GM12878 (cell line): Measurements from ENCODE around the gene CTNNA3. TPM values are rescaled to one million over a fixed set of nuclear protein-coding genes. Genes with fewer than 3 reads are reported as not detected.

ENCODE experiments used
- ATAC-seq: fragments of 200-7000 bp; cut with Tn5 transposase; 3 replicates; pipeline ENCODE4 v1.9.1; 2020; ENCODE audit warnings: mild to moderate bottlenecking, moderate library complexity
- BruUV-seq: library from RNA; stranded (reverse); fragments of 400-500 nt; replicated peaks from 2 replicates; lab custom pipeline; 2021; lab: Mats Ljungman, UMichigan
- CTCF ChIA-PET: fragments of 300-600 bp; sonication (Branson Sonifier 250); formaldehyde crosslinking; extraction: SDS; loops from one replicate; lab custom pipeline; 2021; ENCODE audit warnings: inconsistent platforms; lab: Yijun Ruan, JAX
- POLR2A ChIA-PET: fragments of 350-600 bp; formaldehyde crosslinking; extraction: SDS; loops from one replicate; lab custom pipeline; 2021; ENCODE audit warnings: inconsistent platforms; lab: Charles Lee
- RAD21 ChIA-PET: fragments of 300-600 bp; sonication (Branson Sonifier 250); formaldehyde crosslinking; loops from one replicate; lab custom pipeline; 2023; ENCODE audit warnings: antibody characterized with exemption; ENCODE audit not compliant: unreplicated experiment; lab: Charles Lee
- SMC1A ChIA-PET: fragments of 300-600 bp; sonication (Branson Sonifier 250); formaldehyde crosslinking; loops from one replicate; lab custom pipeline; 2023; ENCODE audit not compliant: unreplicated experiment, uncharacterized antibody; lab: Charles Lee
- DNase-seq: peaks from one replicate; pipeline ENCODE4 v3.0.0-alpha.2; 2011; ENCODE audit warnings: low read depth, low spot score
- FAIRE-seq: peaks from 3 replicates; lab custom pipeline; 2011; peaks lifted over from hg19 to GRCh38; lab: Jason Lieb, UNC
- H2AFZ ChIP-seq: 2 replicates; pipeline ENCODE4 v1.6.0; 2011; ENCODE audit warnings: low read depth, low read length, control low read depth; ENCODE audit not compliant: control insufficient read depth
- H3K27ac ChIP-seq: 2 replicates; pipeline ENCODE4 v1.5.1; 2011; ENCODE audit warnings: control low read depth; ENCODE audit not compliant: control insufficient read depth, insufficient read depth
- H3K27me3 ChIP-seq, 2 experiments: replicated peaks in 1 of 2; 2 replicates each; pipeline versions ENCODE4 v1.6.0 to v1.6.1; 2011; ENCODE audit warnings: low read length in 1 of 2; ENCODE audit not compliant: control insufficient read depth in 2 of 2, insufficient read depth in 2 of 2
- H3K36me3 ChIP-seq, 2 experiments: 2 replicates each; pipeline ENCODE4 v1.5.1; 2011; ENCODE audit warnings: low read length in 1 of 2; ENCODE audit not compliant: control insufficient read depth in 2 of 2, insufficient read depth in 2 of 2
- H3K4me1 ChIP-seq: 2 replicates; pipeline ENCODE4 v1.6.1; 2011; ENCODE audit warnings: mild to moderate bottlenecking, low read length, moderate library complexity, mixed read lengths; ENCODE audit not compliant: control insufficient read depth, insufficient read depth
- H3K4me2 ChIP-seq: 2 replicates; pipeline ENCODE4 v1.6.0; 2011; ENCODE audit warnings: control low read depth; ENCODE audit not compliant: control insufficient read depth, insufficient read depth
- H3K4me3 ChIP-seq: fragments of 200-600 bp; sonication (generic); 2 replicates; pipeline ENCODE4 v1.5.1; 2016
- H3K79me2 ChIP-seq: 2 replicates; pipeline ENCODE4 v1.6.0; 2011; ENCODE audit warnings: low read length; ENCODE audit not compliant: control insufficient read depth, insufficient read depth
- H3K9ac ChIP-seq: 2 replicates; pipeline ENCODE4 v1.8.0; 2011; ENCODE audit warnings: low read length, control low read depth, mixed read lengths; ENCODE audit not compliant: control insufficient read depth, insufficient read depth
- H3K9me3 ChIP-seq: replicated peaks from 3 replicates; pipeline ENCODE4 v1.5.1; 2011; ENCODE audit warnings: mild to moderate bottlenecking, low read length; ENCODE audit not compliant: control insufficient read depth, insufficient read depth
- H4K20me1 ChIP-seq: 2 replicates; pipeline ENCODE4 v1.6.0; 2011; ENCODE audit not compliant: control insufficient read depth, insufficient read depth
- FOXM1 ChIP-seq: IDR thresholded peaks from 2 replicates; pipeline ENCODE4 v1.6.1; 2012; ENCODE audit warnings: low read depth, mild to moderate bottlenecking, inconsistent platforms, low read length, moderate library complexity
- KLF5 ChIP-seq: fragments of 450-650 bp; IDR thresholded peaks from 2 replicates; pipeline ENCODE4 v1.6.1; 2014; ENCODE audit warnings: mild to moderate bottlenecking; ENCODE audit not compliant: partially characterized antibody
- POU2F2 ChIP-seq: IDR thresholded peaks from 3 replicates; pipeline ENCODE4 v1.6.1; 2011; ENCODE audit warnings: low read depth, mild to moderate bottlenecking, low read length, borderline replicate concordance
- SREBF1 ChIP-seq: IDR thresholded peaks from 2 replicates; pipeline ENCODE4 v1.6.1; 2012; ENCODE audit warnings: mild to moderate bottlenecking, low read length
- SRF ChIP-seq, 2 experiments: IDR thresholded peaks; 2 replicates each; pipeline ENCODE4 v1.6.1; 2011; ENCODE audit warnings: low read depth in 2 of 2, low read length in 2 of 2, mild to moderate bottlenecking in 1 of 2, moderate library complexity in 1 of 2
- YBX1 ChIP-seq: fragments of 450-650 bp; IDR thresholded peaks from 2 replicates; pipeline ENCODE4 v1.6.1; 2016; ENCODE audit warnings: antibody characterized with exemption
- ZBED1 ChIP-seq: IDR thresholded peaks from 2 replicates; pipeline ENCODE4 v1.6.1; 2016; ENCODE audit warnings: borderline replicate concordance
- ZNF274 ChIP-seq: IDR thresholded peaks from one replicate; pipeline ENCODE4 v1.8.0; 2011; ENCODE audit not compliant: insufficient read length, insufficient read depth
- ZZZ3 ChIP-seq: IDR thresholded peaks from 2 replicates; pipeline ENCODE4 v1.6.1; 2011; ENCODE audit warnings: low read depth; ENCODE audit not compliant: control insufficient read depth, insufficient read length
- WGBS: methylation state at CpG from one replicate; pipeline ENCODE4 v1.1.6; 2016; ENCODE audit warnings: low lambda C conversion rate; ENCODE audit not compliant: insufficient replicate concordance, insufficient coverage; ENCODE audit errors: missing lambda C conversion rate; 5-methylcytosine and 5-hydroxymethylcytosine counted together
- in situ Hi-C: fragments of 300-500 bp; cut with MboI; formaldehyde crosslinking; loops from 9 replicates; pipeline ENCODE4 v1.14.3; 2018; ENCODE audit warnings: mixed read lengths
- intact Hi-C: fragments of 100-400 bp; cut with micrococcal nuclease; formaldehyde crosslinking; loops from one replicate; pipeline ENCODE4 v1.14.2; 2022; ENCODE audit not compliant: unreplicated experiment
- polyA plus RNA-seq, 11 experiments: library from polyadenylated mRNA; depleted of rRNA in 4 of 11; unstranded in 6 of 11; stranded (reverse) in 5 of 11; fragments of >200 nt; fragmentation: Nextera tagmentation in 4 of 11; fragmentation: Illumina TruSeq in 1 of 11; extraction: Ambion mirVana in 4 of 11; extraction: Trizol in 1 of 11; gene quantifications; 1 replicate in 1 of 11; 2 replicates in 10 of 11; pipeline versions ENCODE4 v1.2.1 to v1.2.3, GENCODE V29; 2011 to 2016; ENCODE audit warnings: inconsistent platforms in 2 of 11, missing spikeins in 2 of 11, low read depth in 1 of 11
- total RNA-seq, 4 experiments: library from RNA; depleted of rRNA in 3 of 4; stranded (reverse); fragments of >200 nt in 3 of 4; fragmentation: Illumina TruSeq in 1 of 4; extraction: Trizol in 1 of 4; gene quantifications; 2 replicates each; pipeline versions ENCODE4 v1.2.1 to v1.2.3, GENCODE V29; 2013 to 2021
- TF ChIP-seq, protein P1 (sequence below): fragments of 450-650 bp; IDR thresholded peaks from 2 replicates; pipeline ENCODE4 v1.6.1; 2017; ENCODE audit warnings: antibody characterized with exemption, mild to moderate bottlenecking, moderate library complexity
- TF ChIP-seq, protein P2 (sequence below): fragments of 450-650 bp; conservative IDR thresholded peaks from 2 replicates; pipeline ENCODE4 v1.6.1; 2017; ENCODE audit warnings: mild to moderate bottlenecking, moderate library complexity
- TF ChIP-seq, protein P3 (sequence below): IDR thresholded peaks from 2 replicates; pipeline ENCODE4 v1.6.1; 2011; ENCODE audit warnings: borderline replicate concordance, low read depth, mild to moderate bottlenecking, moderate library complexity, mixed read lengths, low read length; ENCODE audit not compliant: insufficient read depth; ENCODE audit errors: extremely low read length
- TF ChIP-seq, protein P4 (sequence below): fragments of 450-650 bp; IDR thresholded peaks from 2 replicates; pipeline ENCODE4 v1.6.1; 2017; ENCODE audit warnings: mild to moderate bottlenecking, moderate library complexity

CTNNA3 gene
- total and polyA plus RNA-seq, 10 of the 15 experiments (the other 5 are each of a cell fraction or from before 2014, with no cell fraction given): under 0.01 to 4.5 (median 0.22) TPM; not detected in 2

DNA sequence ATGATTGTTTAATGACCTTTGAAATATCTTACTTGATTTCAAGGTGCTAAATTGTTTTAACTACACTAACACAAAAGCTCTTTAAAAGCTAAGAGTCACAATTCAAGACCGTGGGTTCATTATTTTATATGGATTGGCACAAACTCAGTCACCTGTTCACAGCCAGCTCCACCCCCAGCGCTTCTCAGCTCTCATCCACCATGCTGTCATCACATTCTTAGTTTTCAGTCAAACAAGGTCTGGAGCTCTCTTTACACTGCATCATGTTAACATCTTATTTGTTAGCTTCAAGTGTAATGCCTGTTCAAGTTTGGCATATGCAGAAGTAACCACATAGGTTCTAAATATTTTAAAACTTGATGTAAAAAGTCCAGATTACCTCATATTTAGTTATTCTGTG lies 951.1 kb downstream of the CTNNA3 start:
- FAIRE-seq: no peak
- RAD21 ChIA-PET: no interaction called here
- no TSS peak for BruUV-seq
- no peak for TF ChIP-seq ZNF274
- TF ChIP-seq, protein P1, sequence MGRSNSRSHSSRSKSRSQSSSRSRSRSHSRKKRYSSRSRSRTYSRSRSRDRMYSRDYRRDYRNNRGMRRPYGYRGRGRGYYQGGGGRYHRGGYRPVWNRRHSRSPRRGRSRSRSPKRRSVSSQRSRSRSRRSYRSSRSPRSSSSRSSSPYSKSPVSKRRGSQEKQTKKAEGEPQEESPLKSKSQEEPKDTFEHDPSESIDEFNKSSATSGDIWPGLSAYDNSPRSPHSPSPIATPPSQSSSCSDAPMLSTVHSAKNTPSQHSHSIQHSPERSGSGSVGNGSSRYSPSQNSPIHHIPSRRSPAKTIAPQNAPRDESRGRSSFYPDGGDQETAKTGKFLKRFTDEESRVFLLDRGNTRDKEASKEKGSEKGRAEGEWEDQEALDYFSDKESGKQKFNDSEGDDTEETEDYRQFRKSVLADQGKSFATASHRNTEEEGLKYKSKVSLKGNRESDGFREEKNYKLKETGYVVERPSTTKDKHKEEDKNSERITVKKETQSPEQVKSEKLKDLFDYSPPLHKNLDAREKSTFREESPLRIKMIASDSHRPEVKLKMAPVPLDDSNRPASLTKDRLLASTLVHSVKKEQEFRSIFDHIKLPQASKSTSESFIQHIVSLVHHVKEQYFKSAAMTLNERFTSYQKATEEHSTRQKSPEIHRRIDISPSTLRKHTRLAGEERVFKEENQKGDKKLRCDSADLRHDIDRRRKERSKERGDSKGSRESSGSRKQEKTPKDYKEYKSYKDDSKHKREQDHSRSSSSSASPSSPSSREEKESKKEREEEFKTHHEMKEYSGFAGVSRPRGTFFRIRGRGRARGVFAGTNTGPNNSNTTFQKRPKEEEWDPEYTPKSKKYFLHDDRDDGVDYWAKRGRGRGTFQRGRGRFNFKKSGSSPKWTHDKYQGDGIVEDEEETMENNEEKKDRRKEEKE: no peak
- TF ChIP-seq, protein P2, sequence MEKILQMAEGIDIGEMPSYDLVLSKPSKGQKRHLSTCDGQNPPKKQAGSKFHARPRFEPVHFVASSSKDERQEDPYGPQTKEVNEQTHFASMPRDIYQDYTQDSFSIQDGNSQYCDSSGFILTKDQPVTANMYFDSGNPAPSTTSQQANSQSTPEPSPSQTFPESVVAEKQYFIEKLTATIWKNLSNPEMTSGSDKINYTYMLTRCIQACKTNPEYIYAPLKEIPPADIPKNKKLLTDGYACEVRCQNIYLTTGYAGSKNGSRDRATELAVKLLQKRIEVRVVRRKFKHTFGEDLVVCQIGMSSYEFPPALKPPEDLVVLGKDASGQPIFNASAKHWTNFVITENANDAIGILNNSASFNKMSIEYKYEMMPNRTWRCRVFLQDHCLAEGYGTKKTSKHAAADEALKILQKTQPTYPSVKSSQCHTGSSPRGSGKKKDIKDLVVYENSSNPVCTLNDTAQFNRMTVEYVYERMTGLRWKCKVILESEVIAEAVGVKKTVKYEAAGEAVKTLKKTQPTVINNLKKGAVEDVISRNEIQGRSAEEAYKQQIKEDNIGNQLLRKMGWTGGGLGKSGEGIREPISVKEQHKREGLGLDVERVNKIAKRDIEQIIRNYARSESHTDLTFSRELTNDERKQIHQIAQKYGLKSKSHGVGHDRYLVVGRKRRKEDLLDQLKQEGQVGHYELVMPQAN: no peak
- no peak for TF ChIP-seq FOXM1
- no peak for TF ChIP-seq SRF (IDR thresholded peaks at IDR 0.05; ENCODE audit: low read depth in 2 of 2, low read length in 2 of 2)
- TF ChIP-seq, protein P3, sequence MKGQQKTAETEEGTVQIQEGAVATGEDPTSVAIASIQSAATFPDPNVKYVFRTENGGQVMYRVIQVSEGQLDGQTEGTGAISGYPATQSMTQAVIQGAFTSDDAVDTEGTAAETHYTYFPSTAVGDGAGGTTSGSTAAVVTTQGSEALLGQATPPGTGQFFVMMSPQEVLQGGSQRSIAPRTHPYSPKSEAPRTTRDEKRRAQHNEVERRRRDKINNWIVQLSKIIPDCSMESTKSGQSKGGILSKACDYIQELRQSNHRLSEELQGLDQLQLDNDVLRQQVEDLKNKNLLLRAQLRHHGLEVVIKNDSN: no peak
- TF ChIP-seq SREBF1: no peak
- TF ChIP-seq YBX1: no peak
- TF ChIP-seq ZBED1: no peak
- no peak for TF ChIP-seq ZZZ3
- no peak for TF ChIP-seq POU2F2
- TF ChIP-seq, protein P4, sequence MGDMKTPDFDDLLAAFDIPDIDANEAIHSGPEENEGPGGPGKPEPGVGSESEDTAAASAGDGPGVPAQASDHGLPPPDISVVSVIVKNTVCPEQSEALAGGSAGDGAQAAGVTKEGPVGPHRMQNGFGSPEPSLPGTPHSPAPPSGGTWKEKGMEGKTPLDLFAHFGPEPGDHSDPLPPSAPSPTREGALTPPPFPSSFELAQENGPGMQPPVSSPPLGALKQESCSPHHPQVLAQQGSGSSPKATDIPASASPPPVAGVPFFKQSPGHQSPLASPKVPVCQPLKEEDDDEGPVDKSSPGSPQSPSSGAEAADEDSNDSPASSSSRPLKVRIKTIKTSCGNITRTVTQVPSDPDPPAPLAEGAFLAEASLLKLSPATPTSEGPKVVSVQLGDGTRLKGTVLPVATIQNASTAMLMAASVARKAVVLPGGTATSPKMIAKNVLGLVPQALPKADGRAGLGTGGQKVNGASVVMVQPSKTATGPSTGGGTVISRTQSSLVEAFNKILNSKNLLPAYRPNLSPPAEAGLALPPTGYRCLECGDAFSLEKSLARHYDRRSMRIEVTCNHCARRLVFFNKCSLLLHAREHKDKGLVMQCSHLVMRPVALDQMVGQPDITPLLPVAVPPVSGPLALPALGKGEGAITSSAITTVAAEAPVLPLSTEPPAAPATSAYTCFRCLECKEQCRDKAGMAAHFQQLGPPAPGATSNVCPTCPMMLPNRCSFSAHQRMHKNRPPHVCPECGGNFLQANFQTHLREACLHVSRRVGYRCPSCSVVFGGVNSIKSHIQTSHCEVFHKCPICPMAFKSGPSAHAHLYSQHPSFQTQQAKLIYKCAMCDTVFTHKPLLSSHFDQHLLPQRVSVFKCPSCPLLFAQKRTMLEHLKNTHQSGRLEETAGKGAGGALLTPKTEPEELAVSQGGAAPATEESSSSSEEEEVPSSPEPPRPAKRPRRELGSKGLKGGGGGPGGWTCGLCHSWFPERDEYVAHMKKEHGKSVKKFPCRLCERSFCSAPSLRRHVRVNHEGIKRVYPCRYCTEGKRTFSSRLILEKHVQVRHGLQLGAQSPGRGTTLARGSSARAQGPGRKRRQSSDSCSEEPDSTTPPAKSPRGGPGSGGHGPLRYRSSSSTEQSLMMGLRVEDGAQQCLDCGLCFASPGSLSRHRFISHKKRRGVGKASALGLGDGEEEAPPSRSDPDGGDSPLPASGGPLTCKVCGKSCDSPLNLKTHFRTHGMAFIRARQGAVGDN: no peak
- TF ChIP-seq KLF5: no peak

More for the DNA sequence above, 951.1 kb downstream of the CTNNA3 start:
- H3K27ac ChIP-seq: no peak overlapping the region
- no peak overlapping the region for H2AFZ ChIP-seq
- H3K9ac ChIP-seq: no peak overlapping the region
- in situ Hi-C loops: no loop called here
- WGBS: 21% methylated on average over 2 of the region's 2 CpGs
- H3K27me3 ChIP-seq: no peaks in the 10 kb centered on the region
- intact Hi-C loops: no loop called here
- H3K36me3 ChIP-seq: no peaks in the 10 kb centered on the region
- no peaks in the 10 kb centered on the region for H3K79me2 ChIP-seq
- DNase-seq (no peak), ATAC-seq (no peak)
- no peaks in the 10 kb centered on the region for H3K4me1 ChIP-seq
- SMC1A ChIA-PET: interaction anchor here (1.2 kb wide), 1 partner anchor 9 kb away, joined by 5 read pairs; no protein-coding TSS in a partner anchor
- no peak overlapping the region for H3K4me3 ChIP-seq
- CTCF ChIA-PET: interaction anchor here (0.7 to 1.5 kb wide), 2 partner anchors 12 to 50 kb away, joined by 3 read pairs; no protein-coding TSS in a partner anchor
- no peaks in the 10 kb centered on the region for H3K9me3 ChIP-seq
- no peak overlapping the region for H3K4me2 ChIP-seq
- POLR2A ChIA-PET: interaction anchor here (0.7 kb wide), 1 partner anchor 13 kb away, joined by 3 read pairs; no protein-coding TSS in a partner anchor
- no peaks in the 10 kb centered on the region for H4K20me1 ChIP-seq
